Urothelium cell line (cell line): ENCODE measurements around the gene DLG5.

ENCODE experiments used
- DNase-seq: peaks from one replicate; pipeline ENCODE4 v3.0.0; 2011; ENCODE audit warnings: low spot score, mixed read lengths
- FAIRE-seq: peaks from 2 replicates; lab custom pipeline; 2011; peaks lifted over from hg19 to GRCh38; lab: Jason Lieb, UNC

The DLG5 gene

DNA sequence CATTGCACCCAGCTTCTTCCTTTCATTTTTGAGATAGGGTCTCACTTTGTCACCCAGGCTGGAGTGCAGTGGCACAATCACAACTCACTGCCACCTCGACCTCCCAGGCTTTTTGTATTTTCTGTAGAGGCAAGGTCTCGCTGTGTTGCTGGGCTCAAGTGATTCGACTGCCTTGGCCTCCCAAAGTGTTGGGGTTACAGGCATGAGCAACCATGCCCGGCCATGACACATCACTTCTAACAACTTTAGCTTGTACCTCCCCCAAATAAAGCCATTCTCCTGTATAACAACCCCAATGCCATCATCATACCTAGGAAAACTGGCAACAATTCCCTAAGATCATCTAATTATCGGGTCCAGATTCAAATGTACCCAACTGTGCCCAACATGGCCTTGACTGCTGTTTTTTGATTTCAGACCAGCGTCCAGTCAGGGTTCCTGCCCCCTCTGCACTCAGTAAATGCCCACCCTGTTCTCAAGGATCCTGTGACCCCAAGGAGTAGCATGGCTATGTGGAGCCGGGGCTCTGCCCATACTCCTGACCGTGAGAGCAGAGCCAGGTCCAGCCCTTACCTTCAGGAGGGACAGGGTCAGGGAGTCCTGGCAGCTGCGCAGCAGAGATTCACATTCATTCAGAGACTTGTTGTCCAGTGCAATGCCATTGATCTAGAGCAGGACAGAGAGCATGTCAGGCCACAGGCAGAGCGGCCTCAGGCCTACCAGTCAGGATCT, 102.6 kb downstream of the DLG5 start:
- FAIRE-seq, result no peak
- DNase-seq, result no peak

DNA sequence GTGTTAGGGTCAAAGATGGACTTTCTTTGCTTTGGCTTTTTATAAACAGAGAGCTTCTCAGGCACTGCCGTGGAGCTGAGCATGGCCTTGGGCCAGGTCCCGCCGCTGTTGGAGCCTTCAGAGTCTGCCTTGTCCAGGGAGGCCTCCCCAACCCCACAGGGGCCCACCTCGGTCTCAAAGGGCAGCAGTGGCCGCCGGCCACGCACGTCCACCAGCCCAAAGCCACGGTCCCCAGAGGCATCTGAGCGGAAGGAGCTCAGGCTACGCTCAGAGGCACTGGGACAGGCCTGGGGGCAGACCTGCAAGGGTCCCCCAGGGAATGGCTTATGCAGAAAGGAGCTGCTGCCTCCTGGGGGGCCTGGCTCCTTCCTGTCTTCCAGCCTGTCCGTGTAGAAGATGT, 105.0 kb downstream of the DLG5 start:
- DNase-seq, result no peak
- FAIRE-seq, result no peak

DNA sequence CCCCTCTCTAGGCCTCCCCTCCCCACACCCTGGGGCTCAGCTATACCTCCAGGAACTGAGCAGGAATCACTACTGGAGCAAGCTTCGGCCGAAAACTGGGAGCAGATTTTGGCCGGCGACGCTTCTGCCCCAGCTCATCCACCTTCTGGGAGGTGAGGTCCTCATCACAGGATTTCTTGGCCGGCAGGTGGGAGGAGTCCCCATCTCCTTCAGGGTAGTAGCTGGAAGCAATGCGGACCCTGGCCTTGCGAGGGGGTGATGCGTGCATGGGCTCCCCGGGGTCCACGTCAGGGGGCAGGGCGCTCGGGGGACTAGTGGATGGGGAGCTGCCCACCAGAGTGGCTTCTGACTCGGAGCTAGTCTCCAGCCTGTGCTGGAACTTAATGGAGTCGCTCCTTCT, 105.5 kb downstream of the DLG5 start:
- DNase-seq, result no peak
- FAIRE-seq, result no peak

DNA sequence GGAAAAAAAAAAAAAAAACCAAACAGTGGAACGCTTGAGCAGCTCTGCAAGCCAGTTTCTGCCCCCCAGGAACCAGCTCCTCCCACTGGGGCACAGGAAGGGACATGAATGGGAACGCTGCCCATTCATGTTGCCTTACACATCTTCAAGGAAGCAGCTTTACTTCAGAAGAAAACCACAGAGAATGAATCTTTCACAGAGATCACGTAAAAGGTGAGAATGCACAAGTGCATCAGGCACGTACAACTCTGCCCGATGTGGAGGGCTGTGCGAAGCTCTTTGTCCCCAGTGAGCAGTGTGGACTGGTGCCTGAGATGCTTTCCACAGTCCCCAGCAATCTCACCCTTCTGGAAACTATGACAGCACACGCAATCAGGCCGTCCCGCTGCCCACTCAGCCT, 106.2 kb downstream of the DLG5 start:
- FAIRE-seq (no peak), DNase-seq (no peak)

DNA sequence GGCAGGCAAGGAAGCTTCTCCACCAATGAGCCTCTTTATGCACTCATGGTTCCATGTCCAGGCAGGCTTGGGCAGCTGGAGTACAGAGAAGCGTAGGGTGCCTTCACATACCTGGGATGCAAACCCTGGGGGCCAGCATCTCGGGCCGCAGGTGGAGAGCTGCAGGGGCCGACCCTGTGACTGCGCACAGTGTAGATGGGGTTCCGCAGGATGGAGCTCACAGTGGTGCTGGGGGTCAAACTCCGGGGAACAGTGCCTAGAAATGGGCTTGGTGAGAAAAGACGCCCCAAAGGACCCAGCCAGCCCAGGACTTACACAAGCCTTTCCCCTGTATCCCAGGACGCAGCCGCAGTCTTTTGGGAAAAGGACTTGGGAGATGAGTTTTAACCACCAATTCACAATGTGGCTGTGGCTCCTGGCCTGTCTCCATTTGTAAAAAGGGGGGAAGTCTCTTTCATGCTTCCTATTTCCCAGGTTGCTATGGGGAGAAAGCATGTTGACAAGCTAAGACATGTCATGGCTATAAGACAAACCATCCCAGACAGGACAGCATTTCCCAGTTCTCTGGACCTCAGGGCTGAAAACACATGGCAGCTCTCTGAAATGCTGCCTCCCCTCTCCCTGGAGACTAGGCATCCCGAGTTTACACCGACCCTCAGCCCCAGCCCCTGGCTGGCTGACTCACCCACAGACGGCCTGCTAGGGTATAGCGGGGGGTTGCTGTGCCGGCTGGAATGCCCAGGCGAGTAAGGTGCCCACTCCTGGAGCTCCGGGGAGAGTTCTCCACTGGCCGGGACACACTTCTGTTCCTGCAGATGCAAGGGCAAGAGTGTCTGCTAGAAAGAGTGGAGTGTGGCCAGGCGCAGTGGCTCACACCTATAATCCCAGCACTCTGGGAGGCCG, 107.1 kb downstream of the DLG5 start:
- DNase-seq, result no peak
- peak; percentile 23 for FAIRE-seq

DNA sequence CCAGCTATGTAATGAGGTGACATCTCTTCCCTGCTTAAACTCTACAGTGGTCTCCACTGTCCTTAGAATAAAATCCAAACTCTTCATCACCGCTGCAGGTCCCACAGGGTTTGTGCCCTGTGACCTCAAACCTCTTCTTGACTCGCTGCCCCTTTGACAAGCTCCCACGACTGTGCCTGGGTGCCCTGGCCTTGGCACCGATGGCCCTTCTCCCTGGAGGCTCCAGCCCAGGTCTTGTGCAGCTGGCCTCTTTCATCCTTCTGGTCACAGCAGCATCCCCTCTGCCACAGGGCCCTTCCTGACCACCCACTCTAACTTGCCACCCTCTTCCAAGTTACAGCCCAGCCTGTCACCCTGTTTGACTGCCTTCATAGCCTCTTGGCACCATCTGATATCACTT, 108.2 kb downstream of the DLG5 start:
- DNase-seq, result no peak
- FAIRE-seq, result peak; percentile 53

DNA sequence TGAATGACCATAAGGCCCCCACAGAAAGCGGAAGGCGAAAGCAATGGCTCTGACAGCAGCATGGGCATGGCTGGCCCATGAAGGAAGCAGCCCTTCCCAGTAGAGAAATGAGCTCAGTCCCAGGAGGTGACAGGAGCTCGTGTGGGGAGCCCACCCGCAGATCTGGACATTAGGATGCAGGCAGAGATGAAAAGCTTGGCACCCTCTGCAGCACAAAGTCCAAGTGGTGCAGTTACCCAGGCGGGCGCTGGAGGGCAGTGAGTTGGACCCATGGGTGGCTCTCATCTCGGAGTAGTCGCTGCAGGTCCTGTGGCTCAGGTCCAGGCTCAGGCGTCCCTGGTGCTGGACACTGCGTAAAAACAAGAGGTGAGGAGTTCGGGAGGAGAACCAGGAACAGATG, 109.0 kb downstream of the DLG5 start:
- FAIRE-seq (no peak), DNase-seq (no peak)

DNA sequence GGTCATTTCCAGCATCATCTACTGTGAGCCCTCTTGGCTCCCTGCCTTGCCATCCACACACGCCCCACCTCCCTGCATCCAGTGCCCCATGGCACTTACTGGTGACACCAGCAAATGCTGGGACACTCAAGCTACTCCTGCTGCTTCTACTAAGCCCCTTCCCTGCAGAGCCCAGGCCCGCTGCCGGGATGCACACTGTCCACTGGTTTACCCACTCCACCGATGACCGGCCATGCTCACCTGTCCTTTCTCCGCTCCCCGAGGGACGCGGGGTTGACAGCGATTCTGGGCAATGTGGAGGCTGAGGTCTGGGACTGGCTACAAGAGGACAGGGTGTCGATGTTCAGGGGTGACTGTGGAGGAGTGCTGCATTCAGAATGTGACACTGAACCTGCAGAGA, 110.2 kb downstream of the DLG5 start:
- DNase-seq (no peak), FAIRE-seq (no peak)

DNA sequence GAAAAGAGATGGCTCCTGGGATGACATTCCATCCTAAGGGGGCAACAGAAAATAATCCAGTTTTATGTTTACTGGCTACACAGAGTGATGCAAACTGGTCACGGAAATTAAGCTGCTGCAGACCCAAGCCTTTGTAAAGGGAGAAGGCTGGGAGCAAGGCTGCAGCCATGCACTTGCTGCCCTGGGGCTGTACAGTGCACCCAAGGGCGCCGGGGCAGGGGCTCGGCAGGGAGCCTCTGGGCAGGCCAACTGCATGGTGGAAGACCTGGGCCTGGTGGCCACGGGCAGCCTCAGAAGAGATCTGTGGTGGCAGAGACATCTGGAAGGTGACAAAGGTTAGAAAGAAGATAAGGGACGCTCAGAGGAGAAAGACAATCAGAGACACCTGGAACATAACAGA, 113.8 kb downstream of the DLG5 start:
- FAIRE-seq (no peak), DNase-seq (no peak)

DNA sequence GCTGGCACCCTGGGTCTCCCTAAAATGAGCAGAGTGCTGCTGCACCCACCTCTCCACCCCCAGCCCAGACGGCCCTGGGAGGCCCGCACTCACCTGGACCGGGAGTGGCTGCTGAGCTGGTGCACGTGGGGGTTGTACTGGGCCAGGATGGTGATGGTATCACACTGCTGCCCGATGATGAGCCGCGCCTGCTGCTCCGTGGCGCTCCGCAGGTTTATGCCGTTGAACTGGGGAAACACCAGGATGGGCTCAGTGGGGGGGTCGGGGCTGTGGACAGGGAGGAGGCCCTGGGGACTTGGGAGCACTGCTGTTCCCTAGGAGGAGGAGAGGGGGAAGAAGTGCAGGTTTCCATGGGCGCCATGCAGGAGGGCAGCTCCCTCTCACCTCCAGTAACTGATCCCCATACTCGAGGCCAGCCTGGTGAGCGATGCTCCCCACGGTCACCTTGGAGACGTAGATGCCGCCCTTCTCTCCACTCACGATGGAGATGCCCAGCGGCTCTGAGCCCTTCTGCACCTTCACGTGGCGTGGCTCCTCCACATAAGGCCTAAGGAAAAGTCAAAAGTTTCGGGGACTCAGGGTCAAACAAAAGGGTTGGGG, 114.6 kb downstream of the DLG5 start:
- DNase-seq (no peak), FAIRE-seq (no peak)

DNA sequence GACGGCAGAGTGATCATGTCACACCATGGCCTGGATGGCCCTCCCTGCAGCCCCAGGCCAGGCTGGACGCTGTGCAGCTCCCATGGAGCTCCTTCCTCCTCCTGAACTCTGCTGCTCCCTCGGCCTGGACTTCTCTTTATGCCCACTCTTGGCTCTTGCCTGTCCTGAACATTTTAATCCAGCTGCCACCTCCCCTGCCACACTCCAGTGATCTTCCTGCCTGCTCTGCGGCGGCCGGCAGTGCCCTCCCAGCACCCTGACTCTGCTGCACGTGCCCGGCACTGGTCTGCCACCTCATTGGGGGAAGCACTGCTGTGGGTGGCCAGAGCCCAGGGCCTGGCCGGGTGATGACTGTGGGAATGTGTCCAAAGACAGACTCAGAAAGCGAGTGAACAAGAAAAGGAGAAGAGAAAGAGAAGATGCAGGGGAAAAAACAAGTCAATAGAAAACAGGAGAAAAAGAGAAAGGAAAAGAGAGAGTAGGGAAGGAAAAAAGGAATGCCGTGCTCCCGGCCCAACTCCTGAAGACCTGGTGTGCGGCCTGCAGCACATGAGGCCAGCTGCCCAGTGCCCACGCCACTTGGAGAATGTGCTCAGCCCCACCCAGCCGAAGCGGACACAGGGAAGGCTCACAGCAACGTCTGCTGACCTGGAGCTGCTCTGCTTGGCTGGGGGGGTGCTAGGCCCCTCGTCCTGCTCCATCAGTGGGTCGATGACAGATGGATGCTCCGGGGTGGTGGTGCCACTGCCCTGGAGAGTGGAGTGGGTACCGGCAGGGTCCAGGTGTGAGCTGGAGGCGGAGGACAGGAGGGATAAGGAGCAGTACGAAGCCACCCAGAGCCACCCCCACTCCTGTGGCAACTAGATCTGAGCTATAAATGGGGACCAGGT, 115.9 kb downstream of the DLG5 start:
- no peak for DNase-seq
- FAIRE-seq, result no peak

DNA sequence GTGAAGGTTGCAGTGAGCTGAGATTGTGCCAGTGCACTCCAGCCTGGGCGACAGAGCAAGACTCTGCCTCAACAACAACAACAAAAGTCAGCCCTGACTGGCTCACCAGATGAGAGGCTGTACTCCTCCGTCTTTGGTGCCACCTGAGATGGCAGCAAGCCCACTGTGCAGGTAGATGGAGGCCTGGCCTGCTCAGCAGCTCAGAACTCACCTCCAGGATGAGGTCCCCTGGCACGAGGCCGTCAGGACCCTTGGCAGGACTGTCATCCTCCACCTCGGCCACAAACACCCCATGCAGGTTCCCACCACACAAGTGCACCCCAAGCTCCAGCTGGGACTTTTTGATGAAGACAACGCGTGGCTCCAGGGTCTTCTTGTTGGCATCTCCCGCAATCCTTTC, 117.2 kb downstream of the DLG5 start:
- DNase-seq, result no peak
- FAIRE-seq, result no peak

DNA sequence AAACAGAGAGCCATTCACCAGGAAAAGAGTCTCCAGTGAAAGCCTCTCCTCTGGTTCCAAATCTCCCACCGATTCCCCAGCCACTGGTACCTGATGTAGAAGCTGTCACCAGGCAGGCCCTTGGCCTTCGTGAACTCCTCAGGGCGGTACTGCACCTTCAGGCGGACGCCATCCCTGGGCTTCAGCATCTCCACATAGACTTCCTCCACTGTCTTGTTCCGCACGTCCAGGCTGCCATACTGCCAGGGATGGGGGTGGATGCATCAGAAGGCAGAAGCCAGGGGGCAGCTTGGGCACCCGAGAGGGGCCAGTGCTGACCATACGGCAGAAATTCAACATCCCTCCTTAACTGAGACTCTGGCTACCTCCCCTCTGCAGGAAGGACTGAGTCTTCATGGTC, 118.8 kb downstream of the DLG5 start:
- FAIRE-seq, result no peak

DNA sequence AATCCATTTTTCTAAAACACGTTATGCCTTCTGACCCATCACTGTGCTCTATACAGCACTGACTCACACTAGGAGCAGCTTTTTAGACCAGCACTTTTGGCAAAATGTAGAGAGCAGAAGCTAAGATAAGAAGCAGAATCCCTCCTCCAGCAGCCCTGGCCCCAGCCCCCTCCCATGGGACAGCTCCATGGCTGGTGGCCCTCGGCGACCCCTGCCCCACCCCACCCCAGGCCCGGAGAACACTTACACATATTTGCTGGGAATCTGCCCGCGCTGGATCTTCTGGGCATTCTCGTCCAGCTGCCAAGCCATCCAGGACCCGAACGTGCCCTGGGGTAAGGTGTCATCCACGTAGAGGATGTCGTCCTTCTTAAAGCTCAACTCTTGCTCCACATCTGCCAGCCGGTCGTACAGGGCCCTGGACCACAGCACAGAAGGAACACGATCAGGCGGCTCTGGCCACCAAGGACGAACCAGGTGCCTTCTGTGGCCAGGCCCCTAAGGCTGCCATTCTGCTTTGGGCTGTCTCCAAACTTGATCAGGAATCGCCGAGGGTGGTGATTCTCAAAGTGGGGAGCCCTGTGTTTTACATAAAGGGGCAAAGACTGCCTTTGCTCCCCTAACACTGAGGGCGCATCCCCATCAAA, 119.9 kb downstream of the DLG5 start:
- DNase-seq (no peak), FAIRE-seq (no peak)

More for the DNA sequence above, 118.8 kb downstream of the DLG5 start:
- DNase-seq, result no peak

DNA sequence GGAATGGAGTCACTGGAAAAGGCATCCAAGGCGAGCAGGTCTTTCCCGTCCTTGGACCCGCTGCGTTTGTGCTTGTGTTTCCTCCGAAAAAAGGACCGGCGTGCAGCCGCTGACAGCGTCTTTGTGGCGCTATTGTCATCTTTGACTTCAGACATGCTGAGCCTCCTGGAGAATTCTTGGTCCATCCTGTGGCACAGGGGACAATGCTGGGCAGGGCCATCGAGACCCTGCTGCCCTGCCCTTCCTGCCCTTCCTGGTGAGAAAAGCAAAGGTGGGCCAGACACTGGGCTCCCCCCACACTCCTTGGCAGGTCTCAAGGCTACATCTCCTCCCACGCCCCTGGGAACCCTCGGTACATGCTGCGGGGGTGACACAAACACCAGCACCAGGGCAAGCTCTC, 120.9 kb downstream of the DLG5 start:
- no peak for DNase-seq
- no peak for FAIRE-seq

DNA sequence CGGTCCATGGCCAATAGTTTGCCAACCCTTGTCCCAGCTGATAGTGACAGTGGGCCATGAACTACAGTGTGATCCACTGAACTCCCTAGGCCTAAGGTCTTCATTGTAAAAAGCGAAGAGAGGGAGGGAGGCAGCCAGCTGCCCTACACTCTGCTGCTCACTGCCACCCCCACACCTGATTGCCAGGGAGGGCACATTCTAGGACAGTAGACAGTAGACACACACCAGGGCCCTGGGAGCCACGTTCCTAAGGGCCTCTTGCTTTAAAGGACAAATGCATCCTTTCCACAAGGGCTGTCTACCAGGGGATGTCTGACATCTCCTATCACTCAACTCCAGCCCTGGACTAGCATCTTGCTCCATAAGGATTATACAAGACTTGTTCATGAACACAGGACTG, 122.2 kb downstream of the DLG5 start:
- DNase-seq, result no peak
- FAIRE-seq, result no peak

DNA sequence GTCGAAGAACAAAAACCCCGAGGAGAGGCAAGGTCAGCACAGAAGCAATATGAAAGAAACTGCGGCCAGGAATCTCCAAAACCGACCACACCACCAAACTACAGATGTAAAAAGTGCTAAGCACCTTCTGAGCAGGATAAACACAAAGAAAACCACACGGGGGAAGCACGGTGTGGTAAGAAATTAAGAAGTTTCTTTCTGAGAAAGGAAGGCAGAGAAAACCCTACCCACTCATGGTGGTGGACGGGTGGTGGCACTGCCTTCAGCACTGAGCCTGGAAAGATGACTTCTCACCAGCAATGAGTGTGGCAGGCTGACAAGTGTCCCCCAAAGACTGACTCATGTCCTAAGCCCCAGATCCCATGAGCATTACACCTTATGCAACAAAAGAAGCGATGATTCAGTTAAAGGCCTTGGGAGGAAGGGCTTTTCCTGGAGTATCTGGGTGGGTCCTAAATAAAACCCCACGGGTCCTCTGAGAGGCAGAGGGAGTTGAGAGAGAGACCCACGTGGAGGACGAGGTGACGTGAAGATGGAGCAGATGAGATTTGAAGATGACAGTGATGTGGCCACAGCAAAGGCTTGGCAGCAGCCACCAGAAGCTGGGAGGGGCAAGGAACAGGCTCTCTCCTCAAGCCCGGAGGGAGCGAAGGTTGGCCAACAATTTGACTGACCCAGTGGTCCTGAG, 124.9 kb downstream of the DLG5 start:
- FAIRE-seq (no peak), DNase-seq (no peak)

DNA sequence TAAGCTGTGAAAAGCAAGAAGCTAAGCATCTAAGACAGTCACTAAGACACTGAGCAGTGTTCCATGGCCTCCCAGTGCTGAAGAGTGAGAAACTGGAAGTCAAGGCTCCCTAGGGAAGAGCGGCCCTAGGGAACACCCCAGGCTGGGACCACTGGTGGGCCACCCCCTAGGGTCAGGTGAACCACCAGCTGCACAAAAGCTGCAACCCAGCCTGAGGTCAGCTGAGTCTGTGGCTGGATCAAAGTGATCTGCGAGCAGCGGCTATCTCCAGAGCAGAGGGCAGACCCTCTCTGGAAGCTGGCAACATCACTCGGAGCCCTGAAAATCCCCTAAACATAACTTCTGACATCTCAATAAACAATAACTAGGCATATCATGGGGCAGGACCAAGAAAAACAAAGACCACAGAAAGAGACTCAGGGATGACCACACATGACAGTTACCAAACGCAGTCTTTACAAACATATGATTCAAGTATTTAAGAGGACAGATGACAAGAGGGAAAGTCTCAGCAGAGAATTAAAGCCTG, 125.8 kb downstream of the DLG5 start:
- DNase-seq (no peak), FAIRE-seq (no peak)

DNA sequence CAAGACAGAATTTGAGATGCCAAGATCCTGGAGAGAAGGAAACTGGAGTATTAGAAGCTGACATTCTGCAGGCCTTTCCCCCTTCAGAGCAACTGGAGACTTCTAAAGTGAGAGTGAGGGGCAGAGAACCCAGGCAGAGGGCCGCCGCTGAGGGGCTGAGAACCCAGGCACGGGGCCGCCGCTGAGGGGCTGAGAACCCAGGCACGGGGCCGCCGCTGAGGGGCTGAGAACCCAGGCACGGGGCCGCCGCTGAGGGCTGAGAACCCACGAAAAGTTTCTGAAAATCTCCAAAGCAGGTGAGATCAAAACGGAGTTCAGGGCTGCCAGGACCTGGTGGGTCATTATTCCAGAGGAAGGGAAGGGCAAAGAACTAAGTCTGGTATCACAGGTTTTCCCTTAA, 126.2 kb downstream of the DLG5 start:
- FAIRE-seq (no peak), DNase-seq (no peak)

DNA sequence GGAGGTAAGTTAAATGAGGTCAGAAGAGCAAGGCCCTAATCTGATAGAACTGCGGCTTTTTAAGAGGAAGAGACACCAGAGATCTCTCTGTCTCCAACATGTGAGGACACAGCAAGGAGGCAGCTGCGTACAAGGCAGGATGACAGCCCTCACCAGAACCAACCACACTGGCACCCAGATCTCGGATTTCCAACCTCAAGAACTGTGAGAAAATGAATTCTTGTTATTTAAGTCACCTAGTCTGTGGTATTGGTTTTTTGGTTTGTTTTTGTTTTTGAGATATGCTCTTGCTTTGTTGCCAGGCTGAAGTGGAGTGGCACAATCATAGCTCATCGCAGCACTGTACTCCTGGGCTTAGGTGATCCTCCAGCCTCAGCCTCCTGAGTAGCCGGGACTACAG, 127.2 kb downstream of the DLG5 start:
- no peak for DNase-seq
- no peak for FAIRE-seq
